ENCODE measurements around the gene PPM1G. TPM values are rescaled to one million over a fixed set of nuclear protein-coding genes. Genes with fewer than 3 reads are reported as not detected.

The PPM1G gene
- total RNA-seq, 4 donors from 2014 or later, result 40.2 to 50.3 (median 48.1) TPM

DNA sequence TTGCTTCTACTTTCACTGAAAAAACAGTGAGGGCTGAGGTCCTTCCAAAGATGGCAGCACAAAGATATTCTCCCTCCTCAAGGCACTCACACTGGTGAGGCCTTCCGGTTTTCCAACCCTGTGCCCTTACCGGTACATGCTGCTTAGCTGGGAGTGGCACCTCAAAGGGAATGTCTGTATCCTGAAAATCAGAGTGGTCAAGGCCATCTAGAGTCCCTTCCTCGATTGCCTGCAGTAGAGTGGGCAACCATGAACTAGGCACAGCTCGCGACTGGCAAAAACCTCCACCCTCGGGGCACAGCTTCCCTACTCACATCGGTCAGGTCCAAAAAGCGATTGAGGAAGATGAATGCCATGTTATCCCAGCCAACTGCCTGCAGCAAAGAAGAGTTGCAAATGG lies 36.2 kb upstream of the PPM1G start:
- no peak for TF ChIP-seq POLR2A (IDR thresholded peaks at IDR 0.05)
- TF ChIP-seq, protein P1, sequence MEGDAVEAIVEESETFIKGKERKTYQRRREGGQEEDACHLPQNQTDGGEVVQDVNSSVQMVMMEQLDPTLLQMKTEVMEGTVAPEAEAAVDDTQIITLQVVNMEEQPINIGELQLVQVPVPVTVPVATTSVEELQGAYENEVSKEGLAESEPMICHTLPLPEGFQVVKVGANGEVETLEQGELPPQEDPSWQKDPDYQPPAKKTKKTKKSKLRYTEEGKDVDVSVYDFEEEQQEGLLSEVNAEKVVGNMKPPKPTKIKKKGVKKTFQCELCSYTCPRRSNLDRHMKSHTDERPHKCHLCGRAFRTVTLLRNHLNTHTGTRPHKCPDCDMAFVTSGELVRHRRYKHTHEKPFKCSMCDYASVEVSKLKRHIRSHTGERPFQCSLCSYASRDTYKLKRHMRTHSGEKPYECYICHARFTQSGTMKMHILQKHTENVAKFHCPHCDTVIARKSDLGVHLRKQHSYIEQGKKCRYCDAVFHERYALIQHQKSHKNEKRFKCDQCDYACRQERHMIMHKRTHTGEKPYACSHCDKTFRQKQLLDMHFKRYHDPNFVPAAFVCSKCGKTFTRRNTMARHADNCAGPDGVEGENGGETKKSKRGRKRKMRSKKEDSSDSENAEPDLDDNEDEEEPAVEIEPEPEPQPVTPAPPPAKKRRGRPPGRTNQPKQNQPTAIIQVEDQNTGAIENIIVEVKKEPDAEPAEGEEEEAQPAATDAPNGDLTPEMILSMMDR (IDR thresholded peaks at IDR 0.05), result no peak
- intact Hi-C loops (cut with DNase I; ENCODE audit: low total_unique reads), result no loop called here
- DNase-seq (ENCODE audit: low spot score in 2 of 2), result no peak
- WGBS, 2 donors, result 49 to 65% methylated on average over 8 of the region's 8 CpGs
- no peak overlapping the region for H3K4me3 ChIP-seq (ENCODE audit: low read depth, poor library complexity, severe bottlenecking)

DNA sequence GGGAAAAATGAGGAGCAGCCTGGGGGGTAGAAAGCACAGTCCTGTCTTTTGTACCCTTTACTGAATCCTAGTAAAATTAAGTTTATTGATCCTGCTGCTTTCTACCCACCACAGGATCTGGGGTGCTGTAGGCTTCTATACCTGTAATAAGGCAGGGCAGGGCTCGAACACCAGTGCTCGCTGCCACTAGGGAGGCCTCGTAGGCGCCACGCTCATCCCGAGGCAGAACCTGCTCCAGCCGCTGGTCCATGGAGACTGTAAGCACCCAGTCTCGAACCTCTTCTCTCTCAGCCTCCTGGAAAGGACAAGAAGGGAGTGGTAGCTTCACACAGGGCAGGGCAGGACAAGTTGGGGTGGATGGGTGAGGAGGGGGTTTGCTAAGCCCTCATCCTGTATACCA lies 35.8 kb upstream of the PPM1G start:
- H3K4me3 ChIP-seq (ENCODE audit: low read depth, poor library complexity, severe bottlenecking), result no peak overlapping the region
- intact Hi-C loops (cut with DNase I; ENCODE audit: low total_unique reads), result no loop called here
- no peak for TF ChIP-seq POLR2A (IDR thresholded peaks at IDR 0.05)
- TF ChIP-seq, protein P1 (IDR thresholded peaks at IDR 0.05), result no peak
- no peak for DNase-seq (ENCODE audit: low spot score in 2 of 2)
- 79 to 94% methylated on average over 8 of the region's 8 CpGs for WGBS, 2 donors

DNA sequence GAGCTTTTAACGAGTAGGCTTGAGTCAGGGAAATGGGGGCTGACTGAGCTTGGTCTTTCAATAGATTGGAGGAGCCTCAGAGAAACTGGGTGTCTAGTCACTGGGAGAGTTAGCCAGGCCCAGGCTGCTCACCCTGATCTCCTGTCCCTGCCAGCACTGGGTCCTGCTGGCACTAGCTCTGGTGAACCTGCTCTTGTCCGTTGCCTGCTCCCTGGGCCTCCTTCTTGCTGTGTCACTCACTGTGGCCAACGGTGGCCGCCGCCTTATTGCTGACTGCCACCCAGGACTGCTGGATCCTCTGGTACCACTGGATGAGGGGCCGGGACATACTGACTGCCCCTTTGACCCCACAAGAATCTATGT lies 33.5 kb upstream of the PPM1G start:
- 68 to 70% methylated on average over 6 of the region's 6 CpGs for WGBS, 2 donors
- no peak for TF ChIP-seq POLR2A (IDR thresholded peaks at IDR 0.05)
- TF ChIP-seq, protein P1 (IDR thresholded peaks at IDR 0.05), result no peak

DNA sequence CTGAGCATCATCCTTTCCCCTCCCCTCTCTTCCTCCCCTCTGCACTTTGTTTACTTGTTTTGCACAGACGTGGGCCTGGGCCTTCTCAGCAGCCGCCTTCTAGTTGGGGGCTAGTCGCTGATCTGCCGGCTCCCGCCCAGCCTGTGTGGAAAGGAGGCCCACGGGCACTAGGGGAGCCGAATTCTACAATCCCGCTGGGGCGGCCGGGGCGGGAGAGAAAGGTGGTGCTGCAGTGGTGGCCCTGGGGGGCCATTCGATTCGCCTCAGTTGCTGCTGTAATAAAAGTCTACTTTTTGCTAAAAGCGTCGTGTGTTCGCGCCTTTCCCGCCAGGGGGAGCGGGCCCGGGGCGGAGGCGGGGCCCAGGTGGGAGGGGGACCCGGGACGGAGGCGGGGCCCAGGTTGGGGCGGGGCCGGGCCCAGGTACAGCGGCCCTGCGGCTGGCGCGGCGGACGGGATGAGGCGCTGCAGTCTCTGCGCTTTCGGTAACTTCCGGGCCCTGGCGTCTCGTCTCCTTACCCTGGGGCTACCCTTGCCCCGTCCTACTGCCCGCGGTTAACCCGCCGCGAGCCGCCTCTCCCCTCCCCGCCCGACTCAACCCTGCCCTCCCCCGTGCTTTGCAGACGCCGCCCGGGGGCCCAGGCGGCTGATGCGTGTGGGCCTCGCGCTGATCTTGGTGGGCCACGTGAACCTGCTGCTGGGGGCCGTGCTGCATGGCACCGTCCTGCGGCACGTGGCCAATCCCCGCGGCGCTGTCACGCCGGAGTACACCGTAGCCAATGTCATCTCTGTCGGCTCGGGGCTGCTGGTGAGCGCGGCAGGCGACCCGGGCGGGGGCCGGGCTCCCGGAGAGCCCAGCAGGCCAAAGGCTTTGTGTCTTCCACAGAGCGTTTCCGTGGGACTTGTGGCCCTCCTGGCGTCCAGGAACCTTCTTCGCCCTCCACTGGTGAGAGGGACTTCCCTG lies 32.8 kb upstream of the PPM1G start, which contains the start of gene KRTCAP3:
TSS of gene KRTCAP3 (plus strand) at position 424 of the 962 bp plus-strand sequence. CDS start at position 456, 32 bp downstream.
- DNase-seq (ENCODE audit: low spot score in 2 of 2), result peak in 1 of 2 donors; percentile 31
- intact Hi-C loops (cut with DNase I; ENCODE audit: low total_unique reads), result no loop called here
- WGBS, 2 donors, result 38 to 39% methylated on average over 70 to 74 of the region's 80 CpGs
- H3K4me3 ChIP-seq (ENCODE audit: low read depth, poor library complexity, severe bottlenecking), result peak within 1 kb of the TSS; percentile 20
- TF ChIP-seq, protein P1 (IDR thresholded peaks at IDR 0.05), result no peak
- TF ChIP-seq POLR2A (IDR thresholded peaks at IDR 0.05), result no peak

More for the DNA sequence above, 33.5 kb upstream of the PPM1G start:
- no peak for DNase-seq (ENCODE audit: low spot score in 2 of 2)
- no peak overlapping the region for H3K4me3 ChIP-seq (ENCODE audit: low read depth, poor library complexity, severe bottlenecking)
- intact Hi-C loops (cut with DNase I; ENCODE audit: low total_unique reads), result no loop called here

DNA sequence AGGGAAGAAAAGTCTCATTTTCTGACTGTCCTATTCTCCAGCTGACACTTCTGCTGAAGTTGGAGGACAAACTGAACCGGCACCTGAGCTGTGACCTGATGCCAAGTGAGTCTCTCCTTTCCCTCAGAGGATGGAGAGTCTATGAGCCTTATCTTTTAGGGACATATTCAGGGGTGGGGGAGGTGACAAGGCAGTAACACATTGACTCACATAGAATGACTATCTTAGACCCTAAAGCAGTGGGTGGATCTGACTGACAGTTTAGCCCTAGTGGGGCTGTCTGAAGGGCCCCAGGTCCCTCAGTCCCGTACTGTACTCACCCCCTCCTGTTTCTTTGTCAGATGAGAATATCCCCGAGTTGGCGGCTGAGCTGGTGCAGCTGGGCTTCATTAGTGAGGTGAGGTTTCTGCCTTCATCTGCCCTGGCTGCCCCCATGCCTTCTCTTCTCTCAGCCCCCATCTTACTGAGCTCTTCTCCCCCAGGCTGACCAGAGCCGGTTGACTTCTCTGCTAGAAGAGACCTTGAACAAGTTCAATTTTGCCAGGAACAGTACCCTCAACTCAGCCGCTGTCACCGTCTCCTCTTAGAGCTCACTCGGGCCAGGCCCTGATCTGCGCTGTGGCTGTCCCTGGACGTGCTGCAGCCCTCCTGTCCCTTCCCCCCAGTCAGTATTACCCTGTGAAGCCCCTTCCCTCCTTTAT lies 32.0 kb upstream of the PPM1G start:
- no peak for DNase-seq (ENCODE audit: low spot score in 2 of 2)
- TF ChIP-seq, protein P1 (IDR thresholded peaks at IDR 0.05), result no peak
- TF ChIP-seq POLR2A (IDR thresholded peaks at IDR 0.05), result no peak
- H3K4me3 ChIP-seq (ENCODE audit: low read depth, poor library complexity, severe bottlenecking), result no peak overlapping the region
- intact Hi-C loops (cut with DNase I; ENCODE audit: low total_unique reads), result no loop called here
- WGBS, 2 donors, result 80 to 83% methylated on average over 10 of the region's 10 CpGs
